Measurements from ENCODE around the gene PSD2.

Gene PSD2

DNA sequence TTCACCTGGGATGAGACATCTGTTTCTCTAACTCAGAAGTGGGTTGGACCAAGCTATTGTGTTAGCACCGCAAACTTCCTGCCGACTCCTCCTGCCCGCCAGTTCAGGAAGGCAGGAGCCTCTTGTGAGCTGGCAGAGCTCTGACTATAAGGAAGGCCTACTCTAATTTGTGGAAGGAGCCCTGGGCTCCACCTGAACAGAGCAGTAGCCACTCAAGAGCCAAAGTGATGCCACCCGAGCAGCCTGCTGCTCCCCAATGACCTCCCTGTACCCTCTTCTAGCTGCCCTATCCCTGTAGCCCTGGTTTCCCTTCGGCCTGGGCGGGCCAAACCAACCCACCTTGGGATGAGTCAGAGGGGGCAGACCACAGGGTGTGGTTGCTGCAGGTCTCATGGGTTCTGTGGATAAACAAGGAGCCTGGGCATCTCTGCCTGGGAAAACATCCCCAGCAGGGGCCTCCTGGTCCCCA is 81.6 kb downstream of the PSD2 start:
- DNase-seq (ENCODE audit: low read depth), result no peak
- in situ Hi-C loops (cut with HindIII; ENCODE audit: low sequenced_read_pairs), result no loop called here
- no peak overlapping the region for H3K4me3 ChIP-seq (ENCODE audit: low read depth, low read length)
- TF ChIP-seq, protein P1, sequence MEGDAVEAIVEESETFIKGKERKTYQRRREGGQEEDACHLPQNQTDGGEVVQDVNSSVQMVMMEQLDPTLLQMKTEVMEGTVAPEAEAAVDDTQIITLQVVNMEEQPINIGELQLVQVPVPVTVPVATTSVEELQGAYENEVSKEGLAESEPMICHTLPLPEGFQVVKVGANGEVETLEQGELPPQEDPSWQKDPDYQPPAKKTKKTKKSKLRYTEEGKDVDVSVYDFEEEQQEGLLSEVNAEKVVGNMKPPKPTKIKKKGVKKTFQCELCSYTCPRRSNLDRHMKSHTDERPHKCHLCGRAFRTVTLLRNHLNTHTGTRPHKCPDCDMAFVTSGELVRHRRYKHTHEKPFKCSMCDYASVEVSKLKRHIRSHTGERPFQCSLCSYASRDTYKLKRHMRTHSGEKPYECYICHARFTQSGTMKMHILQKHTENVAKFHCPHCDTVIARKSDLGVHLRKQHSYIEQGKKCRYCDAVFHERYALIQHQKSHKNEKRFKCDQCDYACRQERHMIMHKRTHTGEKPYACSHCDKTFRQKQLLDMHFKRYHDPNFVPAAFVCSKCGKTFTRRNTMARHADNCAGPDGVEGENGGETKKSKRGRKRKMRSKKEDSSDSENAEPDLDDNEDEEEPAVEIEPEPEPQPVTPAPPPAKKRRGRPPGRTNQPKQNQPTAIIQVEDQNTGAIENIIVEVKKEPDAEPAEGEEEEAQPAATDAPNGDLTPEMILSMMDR (IDR thresholded peaks at IDR 0.05; ENCODE audit: low read depth, low read length, missing control alignments), result no peak

DNA sequence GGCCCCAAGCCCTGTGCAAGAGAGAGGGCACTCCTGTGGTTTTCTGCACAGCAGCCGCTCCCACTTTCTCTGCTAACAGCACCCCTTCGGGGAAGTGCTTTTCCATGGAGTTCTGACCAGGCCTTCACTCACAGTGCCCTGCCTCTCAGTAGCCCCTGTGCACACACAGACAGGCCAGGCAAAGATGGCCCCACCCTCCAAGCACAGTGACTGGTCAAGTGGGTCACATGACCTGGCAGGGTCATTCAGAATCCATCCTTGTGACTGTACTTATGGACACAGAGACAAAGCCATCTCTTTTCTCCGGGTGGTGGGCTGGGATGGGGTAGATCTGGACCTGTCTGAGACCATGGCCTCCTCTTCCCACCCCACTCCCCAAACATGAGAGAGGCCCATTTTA is 82.5 kb downstream of the PSD2 start:
- in situ Hi-C loops (cut with HindIII; ENCODE audit: low sequenced_read_pairs), result no loop called here
- no peak overlapping the region for H3K4me3 ChIP-seq (ENCODE audit: low read depth, low read length)
- DNase-seq (ENCODE audit: low read depth), result no peak
- TF ChIP-seq, protein P1 (IDR thresholded peaks at IDR 0.05; ENCODE audit: low read depth, low read length, missing control alignments), result no peak

DNA sequence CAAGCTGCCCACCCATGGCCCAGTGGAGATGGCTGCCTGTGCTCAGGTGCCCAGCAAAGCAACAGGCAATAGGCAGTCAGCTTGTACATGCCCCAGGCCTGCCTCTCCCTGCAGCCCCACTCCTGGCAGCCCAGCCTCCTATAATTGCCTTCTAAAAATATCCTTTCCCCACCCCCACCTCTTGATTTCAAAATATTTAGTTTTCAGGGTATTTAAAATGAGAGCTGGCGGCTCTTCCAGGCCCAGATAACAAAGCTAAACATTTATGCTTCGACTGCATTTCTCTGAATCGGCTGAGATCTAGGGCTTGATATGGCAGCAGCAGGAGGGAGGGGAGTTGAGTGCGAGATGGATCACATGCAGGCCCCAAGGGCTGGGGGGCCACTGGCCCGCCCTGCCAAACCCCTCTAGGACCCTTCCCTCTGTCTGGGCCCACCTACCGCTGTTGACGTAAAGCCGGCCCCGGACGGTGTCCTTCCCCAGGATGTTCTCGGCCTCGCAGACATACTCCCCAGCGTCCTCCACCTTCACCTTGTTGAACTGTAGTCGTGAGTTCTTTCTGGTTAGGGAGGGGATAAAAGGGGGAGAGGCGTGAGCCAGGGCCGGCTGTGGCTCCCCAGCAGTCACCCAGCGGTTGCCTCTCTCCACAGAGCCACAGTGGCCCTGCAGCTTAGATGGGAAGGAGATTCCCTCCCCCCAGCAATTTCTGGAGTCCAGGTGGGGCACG is 85.0 kb downstream of the PSD2 start:
- H3K4me3 ChIP-seq (ENCODE audit: low read depth, low read length), result no peak overlapping the region
- DNase-seq (ENCODE audit: low read depth), result no peak
- in situ Hi-C loops (cut with HindIII; ENCODE audit: low sequenced_read_pairs), result no loop called here
- TF ChIP-seq, protein P1 (IDR thresholded peaks at IDR 0.05; ENCODE audit: low read depth, low read length, missing control alignments), result no peak

- no peak for DNase-seq (ENCODE audit: low read depth)
- TF ChIP-seq, protein P1 (IDR thresholded peaks at IDR 0.05; ENCODE audit: low read depth, low read length, missing control alignments), result no peak
- no peak overlapping the region for H3K4me3 ChIP-seq (ENCODE audit: low read depth, low read length)
- in situ Hi-C loops (cut with HindIII; ENCODE audit: low sequenced_read_pairs), result no loop called here
Observed at GRCh38 chr5:139881143-139881733, 85.6 kb downstream of the PSD2 start.

DNA sequence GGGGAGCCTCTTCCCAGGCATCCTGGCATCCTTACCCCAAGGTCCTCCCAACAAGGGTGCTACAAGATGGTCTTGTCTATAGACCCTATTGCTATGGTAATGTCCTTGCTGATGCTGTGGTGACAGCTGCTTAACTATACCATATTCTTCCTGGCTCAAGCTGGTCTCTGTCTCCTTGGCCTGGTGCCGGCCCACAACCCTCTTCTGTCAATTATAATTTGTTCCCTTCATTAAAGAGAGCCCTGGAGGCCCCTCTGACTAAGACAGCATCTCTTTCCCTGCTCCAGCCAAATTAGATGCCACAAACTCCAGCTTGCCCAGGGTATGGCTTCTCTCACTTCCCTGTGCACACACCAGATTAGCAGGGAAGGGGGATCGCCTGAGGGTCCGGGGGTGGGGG is 86.7 kb downstream of the PSD2 start:
- H3K4me3 ChIP-seq (ENCODE audit: low read depth, low read length), result no peak overlapping the region
- TF ChIP-seq, protein P1 (IDR thresholded peaks at IDR 0.05; ENCODE audit: low read depth, low read length, missing control alignments), result no peak
- in situ Hi-C loops (cut with HindIII; ENCODE audit: low sequenced_read_pairs), result no loop called here
- no peak for DNase-seq (ENCODE audit: low read depth)

GRCh38 chr5:139882961-139883539 is 87.4 kb downstream of the PSD2 start:
- in situ Hi-C loops (cut with HindIII; ENCODE audit: low sequenced_read_pairs), result no loop called here
- DNase-seq (ENCODE audit: low read depth), result no peak
- H3K4me3 ChIP-seq (ENCODE audit: low read depth, low read length), result no peak overlapping the region
- TF ChIP-seq, protein P1 (IDR thresholded peaks at IDR 0.05; ENCODE audit: low read depth, low read length, missing control alignments), result no peak

Measured in astrocyte of the cerebellum (primary cell).